IMR-90 (cell line): ENCODE data around the gene ELF2.

Source experiments
- BHLHE40 ChIP-seq: fragments of 150-350 bp; IDR thresholded peaks from 2 replicates; pipeline ENCODE4 v1.6.1; 2016; ENCODE audit warnings: mild to moderate bottlenecking, low read depth, low read length
- CEBPB ChIP-seq: IDR thresholded peaks from 2 replicates; pipeline ENCODE4 v1.6.1; 2012; ENCODE audit warnings: low read depth, low read length, improper control_type of control experiment
- CHD1 ChIP-seq: IDR thresholded peaks from 2 replicates; pipeline ENCODE4 v1.6.1; 2012; ENCODE audit warnings: low read depth, low read length, improper control_type of control experiment
- CTCF ChIP-seq: conservative IDR thresholded peaks from 2 replicates; pipeline ENCODE4 v1.5.1; 2012; ENCODE audit warnings: mild to moderate bottlenecking, low read depth, low read length, improper control_type of control experiment
- FOS ChIP-seq: fragments of 150-350 bp; IDR thresholded peaks from 2 replicates; pipeline ENCODE4 v1.6.1; 2016; ENCODE audit warnings: low read depth, low read length
- MAZ ChIP-seq: IDR thresholded peaks from 2 replicates; pipeline ENCODE4 v1.6.1; 2012; ENCODE audit warnings: low read depth, mild to moderate bottlenecking, low read length, improper control_type of control experiment, moderate library complexity, borderline replicate concordance
- MXI1 ChIP-seq: IDR thresholded peaks from 2 replicates; pipeline ENCODE4 v1.6.1; 2012; ENCODE audit warnings: low read depth, mild to moderate bottlenecking, low read length, moderate library complexity, borderline replicate concordance
- POLR2A ChIP-seq: IDR thresholded peaks from 2 replicates; pipeline ENCODE4 v1.6.1; 2012; ENCODE audit warnings: mild to moderate bottlenecking, low read depth, low read length
- RAD21 ChIP-seq: IDR thresholded peaks from 2 replicates; pipeline ENCODE4 v1.6.1; 2012; ENCODE audit warnings: low read length, improper control_type of control experiment
- RFX5 ChIP-seq: IDR thresholded peaks from 2 replicates; pipeline ENCODE4 v1.8.0; 2012; ENCODE audit warnings: low read depth, mild to moderate bottlenecking, low read length, moderate library complexity
- SMC3 ChIP-seq: fragments of 150-350 bp; IDR thresholded peaks from 2 replicates; pipeline ENCODE4 v1.6.1; 2016; ENCODE audit warnings: low read depth, mild to moderate bottlenecking, antibody characterized with exemption, low read length, moderate library complexity
- TF ChIP-seq, protein P1 (sequence below): fragments of 150-350 bp; IDR thresholded peaks from 2 replicates; pipeline ENCODE4 v1.6.1; 2016; ENCODE audit warnings: low read depth, mild to moderate bottlenecking, low read length, moderate library complexity, borderline replicate concordance

GRCh38 chr4:139207873-139208403 is 30.9 kb upstream of the ELF2 start:
- TF ChIP-seq CTCF = no peak
- TF ChIP-seq MXI1 = no peak
- no peak for TF ChIP-seq RFX5
- no peak for TF ChIP-seq MAZ
- TF ChIP-seq BHLHE40 = no peak
- no peak for TF ChIP-seq RAD21
- TF ChIP-seq CHD1 = no peak
- no peak for TF ChIP-seq CEBPB
- TF ChIP-seq SMC3 = no peak
- no peak for TF ChIP-seq POLR2A
- TF ChIP-seq, protein P1, sequence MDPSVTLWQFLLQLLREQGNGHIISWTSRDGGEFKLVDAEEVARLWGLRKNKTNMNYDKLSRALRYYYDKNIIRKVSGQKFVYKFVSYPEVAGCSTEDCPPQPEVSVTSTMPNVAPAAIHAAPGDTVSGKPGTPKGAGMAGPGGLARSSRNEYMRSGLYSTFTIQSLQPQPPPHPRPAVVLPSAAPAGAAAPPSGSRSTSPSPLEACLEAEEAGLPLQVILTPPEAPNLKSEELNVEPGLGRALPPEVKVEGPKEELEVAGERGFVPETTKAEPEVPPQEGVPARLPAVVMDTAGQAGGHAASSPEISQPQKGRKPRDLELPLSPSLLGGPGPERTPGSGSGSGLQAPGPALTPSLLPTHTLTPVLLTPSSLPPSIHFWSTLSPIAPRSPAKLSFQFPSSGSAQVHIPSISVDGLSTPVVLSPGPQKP = no peak
- no peak for TF ChIP-seq FOS
